GM23338 (cell line): ENCODE results near the gene DNAI7. TPM values are rescaled to one million over a fixed set of nuclear protein-coding genes. Genes with fewer than 3 reads are reported as not detected.

Experiments used
- ATAC-seq: fragments of 200-7000 bp; cut with Tn5 transposase; 3 replicates; pipeline ENCODE4 v1.9.1; 2020
- DNase-seq: peaks from one replicate; pipeline ENCODE4 v3.0.0-alpha.2; 2015; ENCODE audit warnings: low spot score
- H2AFZ ChIP-seq: fragments of 200-600 bp; sonication (generic); 2 replicates; pipeline ENCODE4 v1.8.0; 2016; ENCODE audit warnings: antibody characterized with exemption, mild to moderate bottlenecking, moderate library complexity
- H3F3A ChIP-seq: fragments of 200-600 bp; sonication (generic); replicated peaks from 2 replicates; pipeline ENCODE4 v1.8.0; 2017; ENCODE audit warnings: antibody characterized with exemption, mixed run types, low read depth
- H3K27ac ChIP-seq: fragments of 200-600 bp; sonication (generic); 2 replicates; pipeline ENCODE4 v1.6.1; 2016; ENCODE audit warnings: low read depth
- H3K27me3 ChIP-seq: fragments of 200-600 bp; sonication (generic); 2 replicates; pipeline ENCODE4 v1.8.0; 2016; ENCODE audit warnings: mild to moderate bottlenecking, mixed run types, moderate library complexity; ENCODE audit not compliant: insufficient read depth
- H3K36me3 ChIP-seq: fragments of 200-600 bp; sonication (generic); 2 replicates; pipeline ENCODE4 v1.8.0; 2016; ENCODE audit warnings: mild to moderate bottlenecking; ENCODE audit not compliant: insufficient read depth
- H3K4me1 ChIP-seq: fragments of 200-600 bp; sonication (generic); 2 replicates; pipeline ENCODE4 v1.8.0; 2016; ENCODE audit warnings: mild to moderate bottlenecking, moderate library complexity; ENCODE audit not compliant: insufficient read depth
- H3K4me2 ChIP-seq: fragments of 200-600 bp; sonication (generic); 2 replicates; pipeline ENCODE4 v1.7.1; 2017; ENCODE audit warnings: mixed run types
- H3K4me3 ChIP-seq: fragments of 200-600 bp; sonication (generic); 2 replicates; pipeline ENCODE4 v1.6.1; 2016; ENCODE audit warnings: mixed run types
- H3K79me2 ChIP-seq: fragments of 200-600 bp; sonication (generic); replicated peaks from 2 replicates; pipeline ENCODE4 v1.8.0; 2017; ENCODE audit warnings: mild to moderate bottlenecking; ENCODE audit not compliant: insufficient read depth
- H3K9me2 ChIP-seq: fragments of 200-600 bp; sonication (generic); 2 replicates; pipeline ENCODE4 v1.8.0; 2017; ENCODE audit not compliant: insufficient read depth
- H4K20me1 ChIP-seq: fragments of 200-600 bp; sonication (generic); replicated peaks from 2 replicates; pipeline ENCODE4 v1.8.0; 2017; ENCODE audit warnings: mild to moderate bottlenecking; ENCODE audit not compliant: insufficient read depth
- H3K27ac Mint-ChIP-seq: 2 replicates; pipeline ENCODE4 v1.8.0; 2020; ENCODE audit warnings: inconsistent platforms, mild to moderate bottlenecking, moderate library complexity, mixed read lengths
- H3K27me3 Mint-ChIP-seq: 3 replicates; pipeline ENCODE4 v1.8.0; 2022; ENCODE audit warnings: low read depth, mild to moderate bottlenecking, moderate library complexity, mixed read lengths, inconsistent platforms; ENCODE audit not compliant: insufficient read depth, poor library complexity
- H3K36me3 Mint-ChIP-seq: 3 replicates; pipeline ENCODE4 v1.8.0; 2021; ENCODE audit warnings: low read depth, mild to moderate bottlenecking, inconsistent platforms, moderate library complexity, mixed read lengths
- H3K4me1 Mint-ChIP-seq: 3 replicates; pipeline ENCODE4 v1.8.0; 2020; ENCODE audit warnings: mild to moderate bottlenecking, inconsistent platforms, mixed read lengths
- H3K4me3 Mint-ChIP-seq: 3 replicates; pipeline ENCODE4 v1.8.0; 2021; ENCODE audit warnings: moderate library complexity, mild to moderate bottlenecking, inconsistent platforms, mixed read lengths
- H3K9me3 Mint-ChIP-seq: 3 replicates; pipeline ENCODE4 v1.8.0; 2020; ENCODE audit warnings: moderate library complexity, mild to moderate bottlenecking, inconsistent platforms, mixed read lengths
- CREB1 ChIP-seq: fragments of 250-450 bp; sonication (Bioruptor Pico); IDR thresholded peaks from 2 replicates; pipeline ENCODE4 v1.5.0; 2020; ENCODE audit warnings: low read depth, mild to moderate bottlenecking, moderate library complexity
- EZH2phosphoT487 ChIP-seq: fragments of 200-600 bp; sonication (generic); IDR thresholded peaks from one replicate; pipeline ENCODE4 v1.8.1; 2018; ENCODE audit warnings: antibody characterized with exemption; ENCODE audit not compliant: unreplicated experiment
- JUNB ChIP-seq: IDR thresholded peaks from one replicate; pipeline ENCODE4 v1.6.1; 2016; ENCODE audit warnings: antibody characterized with exemption; ENCODE audit not compliant: unreplicated experiment
- NANOG ChIP-seq: IDR thresholded peaks from 2 replicates; pipeline ENCODE4 v1.6.1; 2016; ENCODE audit warnings: antibody characterized with exemption, borderline replicate concordance
- POLR2AphosphoS5 ChIP-seq: IDR thresholded peaks from 2 replicates; pipeline ENCODE4 v1.6.1; 2016; ENCODE audit warnings: antibody characterized with exemption, low read depth
- STAT1 ChIP-seq: IDR thresholded peaks from one replicate; pipeline ENCODE4 v1.6.1; 2016; ENCODE audit warnings: antibody characterized with exemption; ENCODE audit not compliant: unreplicated experiment
- ZNF114 ChIP-seq: fragments of 250-450 bp; sonication (Bioruptor Pico); IDR thresholded peaks from 2 replicates; pipeline ENCODE4 v1.5.0; 2020; ENCODE audit warnings: mild to moderate bottlenecking, moderate library complexity
- ZNF462 ChIP-seq: fragments of 250-450 bp; sonication (Bioruptor Pico); IDR thresholded peaks from 2 replicates; pipeline ENCODE4 v1.5.0; 2020; ENCODE audit warnings: mild to moderate bottlenecking, moderate library complexity
- polyA plus RNA-seq: library from polyadenylated mRNA; unstranded; fragments of >200 nt; fragmentation: Nextera tagmentation; extraction: Ambion mirVana; gene quantifications from 2 replicates; pipeline ENCODE4 v1.2.1, GENCODE V29; 2016
- total RNA-seq: library from RNA; depleted of rRNA; stranded (reverse); fragments of >200 nt; shearing (Covaris generic); gene quantifications from 2 replicates; pipeline ENCODE4 v1.2.3, GENCODE V29; 2014
- TF ChIP-seq, protein P1 (sequence below): IDR thresholded peaks from 2 replicates; pipeline ENCODE4 v1.6.1; 2016; ENCODE audit warnings: antibody characterized with exemption

DNAI7 gene
- total and polyA plus RNA-seq, 2 experiments from 2014 or later = 0.08 TPM; not detected in 1

- TF ChIP-seq ZNF462 = no peak
Observed at GRCh38 chr12:25200703-25201102, 5.7 kb upstream of the DNAI7 start (continued).

DNA sequence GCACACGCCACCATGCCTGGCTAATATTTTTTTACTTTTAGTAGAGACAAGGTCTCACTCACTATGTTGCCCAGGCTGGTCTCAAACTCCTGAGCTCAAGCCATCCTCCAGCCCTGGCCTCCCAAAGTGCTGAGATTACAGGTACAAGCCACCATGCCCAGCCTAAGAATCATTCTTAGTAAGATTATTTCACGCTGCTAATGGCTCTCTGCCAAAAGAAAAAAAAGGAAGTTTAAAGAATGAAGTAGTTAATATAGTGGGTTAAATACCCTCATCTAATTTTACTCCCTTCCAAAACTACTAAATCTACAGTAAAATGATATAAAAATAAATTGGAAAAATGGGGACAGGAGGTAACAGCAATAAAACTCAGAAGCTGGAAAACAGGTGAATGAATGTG, 2.6 kb upstream of the DNAI7 start:
- Mint-ChIP-seq H3K4me3 (no peak overlapping the region), H3K4me1 (peaks cover 6% of the 10 kb centered on the region; the same call in 2 of the 3 replicates), H3K36me3 (no peaks in the 10 kb centered on the region), H3K27me3 (peaks cover 6% of the 10 kb centered on the region), H3K27ac (no peak overlapping the region), H3K9me3 (no peaks in the 10 kb centered on the region)
- ATAC-seq (no peak), DNase-seq (no peak)
- Histone ChIP-seq H3F3A (no peaks in the 10 kb centered on the region), H2AFZ (no peak overlapping the region), H3K9me2 (no peaks in the 10 kb centered on the region), H4K20me1 (no peaks in the 10 kb centered on the region; the same call in 1 of the 2 replicates), H3K4me1 (0 out of 2 replicates have a peak, but pooled peaks cover 5% of the 10 kb centered on the region), H3K4me3 (no peak overlapping the region), H3K36me3 (no peaks in the 10 kb centered on the region), H3K79me2 (no peaks in the 10 kb centered on the region), H3K27me3 (no peaks in the 10 kb centered on the region), H3K27ac (no peak overlapping the region), H3K4me2 (no peak overlapping the region)
- TF ChIP-seq POLR2AphosphoS5 (no peak), ZNF114 (no peak), NANOG (no peak), JUNB (no peak), EZH2phosphoT487 (no peak), ZNF462 (no peak), STAT1 (no peak), CREB1 (CRISPR knock-in tag) (no peak)
- TF ChIP-seq, protein P1, sequence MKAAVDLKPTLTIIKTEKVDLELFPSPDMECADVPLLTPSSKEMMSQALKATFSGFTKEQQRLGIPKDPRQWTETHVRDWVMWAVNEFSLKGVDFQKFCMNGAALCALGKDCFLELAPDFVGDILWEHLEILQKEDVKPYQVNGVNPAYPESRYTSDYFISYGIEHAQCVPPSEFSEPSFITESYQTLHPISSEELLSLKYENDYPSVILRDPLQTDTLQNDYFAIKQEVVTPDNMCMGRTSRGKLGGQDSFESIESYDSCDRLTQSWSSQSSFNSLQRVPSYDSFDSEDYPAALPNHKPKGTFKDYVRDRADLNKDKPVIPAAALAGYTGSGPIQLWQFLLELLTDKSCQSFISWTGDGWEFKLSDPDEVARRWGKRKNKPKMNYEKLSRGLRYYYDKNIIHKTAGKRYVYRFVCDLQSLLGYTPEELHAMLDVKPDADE = no peak
